ENCODE data around the gene PLCG1.

PLCG1 gene

GRCh38 chr20:41167118-41167470, 29.8 kb downstream of the PLCG1 start:
- no peak for DNase-seq (ENCODE audit: low spot score)

GRCh38 chr20:41167481-41168253, 30.3 kb downstream of the PLCG1 start:
- DNase-seq (ENCODE audit: low spot score), result no peak

GRCh38 chr20:41168281-41169161, 31.2 kb downstream of the PLCG1 start:
- no peak for DNase-seq (ENCODE audit: low spot score)

- no peak for DNase-seq (ENCODE audit: low spot score)
Observed at GRCh38 chr20:41169162-41169690, 31.9 kb downstream of the PLCG1 start.

- DNase-seq (ENCODE audit: low spot score), result no peak
Observed at GRCh38 chr20:41169791-41170351, 32.5 kb downstream of the PLCG1 start.

GRCh38 chr20:41170386-41171105, 33.2 kb downstream of the PLCG1 start:
- no peak for DNase-seq (ENCODE audit: low spot score)

GRCh38 chr20:41171736-41172295, 34.5 kb downstream of the PLCG1 start:
- DNase-seq (ENCODE audit: low spot score), result no peak

GRCh38 chr20:41172296-41173140, 35.2 kb downstream of the PLCG1 start:
- no peak for DNase-seq (ENCODE audit: low spot score)

- DNase-seq (ENCODE audit: low spot score), result peak; percentile 57
Observed at GRCh38 chr20:41173161-41173721, 35.9 kb downstream of the PLCG1 start.

GRCh38 chr20:41173791-41174341, 36.5 kb downstream of the PLCG1 start:
- DNase-seq (ENCODE audit: low spot score), result no peak

- no peak for DNase-seq (ENCODE audit: low spot score)
Observed at GRCh38 chr20:41174373-41174772, 37.0 kb downstream of the PLCG1 start.

- DNase-seq (ENCODE audit: low spot score), result no peak
Observed at GRCh38 chr20:41174782-41175181, 37.4 kb downstream of the PLCG1 start.

- DNase-seq (ENCODE audit: low spot score), result no peak
Observed at GRCh38 chr20:41175201-41175651, 37.9 kb downstream of the PLCG1 start.

GRCh38 chr20:41175727-41176330, 38.5 kb downstream of the PLCG1 start:
- no peak for DNase-seq (ENCODE audit: low spot score)

- no peak for DNase-seq (ENCODE audit: low spot score)
Observed at GRCh38 chr20:41176711-41177552, 39.6 kb downstream of the PLCG1 start.

- no peak for DNase-seq (ENCODE audit: low spot score)
Observed at GRCh38 chr20:41177636-41178035, 40.3 kb downstream of the PLCG1 start.

- no peak for DNase-seq (ENCODE audit: low spot score)
Observed at GRCh38 chr20:41178495-41178894, 41.2 kb downstream of the PLCG1 start.

- no peak for DNase-seq (ENCODE audit: low spot score)
Observed at GRCh38 chr20:41178904-41179432, 41.6 kb downstream of the PLCG1 start.

Data from CD4-positive, alpha-beta T cell treated with Interleukin-6 at 100 ng/mL for 8 hours (primary cell).